HUES64 (cell line): ENCODE results near the gene EML3.
"Not testable (repeated sequence)": the region's sequence is repeated elsewhere in the genome, so short reads cannot be mapped to it uniquely, and the experiment has no call there.

Source experiments
- H3K27ac ChIP-seq: 2 replicates; pipeline ENCODE4 v1.7.0; 2013; ENCODE audit warnings: low read depth, low read length, inconsistent platforms
- H3K27me3 ChIP-seq: 2 replicates; pipeline ENCODE4 v1.6.1; 2013; ENCODE audit warnings: mild to moderate bottlenecking, low read length; ENCODE audit not compliant: insufficient read depth
- H3K36me3 ChIP-seq: 2 replicates; pipeline ENCODE4 v1.6.1; 2013; ENCODE audit warnings: mild to moderate bottlenecking, low read length; ENCODE audit not compliant: insufficient read depth
- H3K4me1 ChIP-seq: 2 replicates; pipeline ENCODE4 v1.6.1; 2013; ENCODE audit warnings: mild to moderate bottlenecking, low read length, moderate library complexity; ENCODE audit not compliant: insufficient read depth
- H3K4me3 ChIP-seq: 2 replicates; pipeline ENCODE4 v1.5.1; 2013; ENCODE audit warnings: mild to moderate bottlenecking, low read length, moderate library complexity
- H3K9ac ChIP-seq: 2 replicates; pipeline ENCODE4 v1.6.1; 2013; ENCODE audit warnings: mild to moderate bottlenecking, low read depth, low read length
- H3K9me3 ChIP-seq: 2 replicates; pipeline ENCODE4 v1.6.1; 2013; ENCODE audit warnings: low read depth, low read length; ENCODE audit not compliant: insufficient read depth
- WGBS: fragments of 150-250, 120-280 bp; methylation state at CpG from one replicate; pipeline ENCODE4 v1.1.7; 2013; ENCODE audit warnings: missing lambda C conversion rate; 5-methylcytosine and 5-hydroxymethylcytosine counted together

The EML3 gene

DNA sequence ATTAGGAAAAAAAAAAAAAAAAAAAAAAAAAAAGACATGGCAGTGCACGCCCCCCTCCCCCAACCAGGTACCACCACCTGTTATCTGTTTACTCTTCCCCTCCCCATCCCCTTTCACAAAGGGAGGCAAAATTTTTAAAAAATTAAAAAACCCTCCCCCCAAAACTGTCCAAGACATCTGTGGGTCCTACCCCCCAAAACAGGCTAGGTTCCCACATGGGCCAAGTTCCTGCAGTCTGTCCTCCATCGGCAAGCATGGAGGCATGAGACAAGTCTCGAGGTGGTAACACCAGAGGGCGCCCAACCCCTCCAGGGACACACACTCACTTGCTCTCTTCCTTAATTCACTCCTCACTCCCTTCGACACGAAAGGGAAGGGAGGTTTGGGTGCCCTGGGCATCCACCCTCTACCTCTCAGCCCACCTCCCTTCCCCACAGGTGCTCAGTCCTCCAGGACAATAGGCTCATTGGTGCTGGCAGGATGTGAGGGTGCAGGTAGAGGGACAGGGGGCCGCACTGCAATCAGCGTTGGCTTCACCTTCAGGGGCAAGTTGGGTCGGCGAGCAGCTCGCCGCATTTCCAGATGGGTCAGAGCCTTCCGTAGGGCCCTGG lies 19.0 kb downstream of the EML3 start:
- Histone ChIP-seq H3K36me3 (peaks cover 59% of the 10 kb centered on the region), H3K9me3 (no peaks in the 10 kb centered on the region), H3K9ac (no peak overlapping the region), H3K4me3 (no peak overlapping the region), H3K27ac (no peak overlapping the region; the same call in 1 of the 2 replicates), H3K4me1 (peaks cover 11% of the 10 kb centered on the region), H3K27me3 (no peaks in the 10 kb centered on the region)
- 72% methylated on average over 13 of the region's 13 CpGs for WGBS

DNA sequence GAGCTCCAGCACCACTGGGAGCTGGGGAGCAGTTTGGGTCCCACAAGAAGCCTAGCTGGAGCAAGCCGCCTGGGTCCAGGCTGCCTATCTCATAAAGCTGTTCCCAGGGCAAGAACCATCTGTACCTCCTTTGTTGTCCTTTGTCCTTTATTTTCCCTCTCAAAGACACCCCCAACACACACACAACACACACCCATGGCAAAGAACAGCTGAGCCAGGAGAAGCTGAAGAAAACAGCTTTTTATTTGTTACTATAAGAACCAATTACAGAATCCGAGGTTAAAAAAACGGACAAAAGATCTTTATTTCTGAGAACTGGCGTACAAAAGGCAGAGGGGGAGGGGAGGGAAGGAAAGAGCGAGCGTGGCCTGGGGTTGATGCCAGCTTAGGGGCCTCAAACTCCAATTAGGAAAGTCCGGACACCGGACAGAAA lies 19.6 kb downstream of the EML3 start:
- H3K27me3 ChIP-seq = no peaks in the 10 kb centered on the region
- H3K9ac ChIP-seq = no peak overlapping the region
- peaks cover 59% of the 10 kb centered on the region for H3K36me3 ChIP-seq
- no peak overlapping the region for H3K27ac ChIP-seq
- H3K9me3 ChIP-seq = no peaks in the 10 kb centered on the region
- H3K4me1 ChIP-seq = peaks cover 10% of the 10 kb centered on the region; the same call in 1 of the 2 replicates
- H3K4me3 ChIP-seq = no peak overlapping the region
- 93% methylated on average over 6 of the region's 8 CpGs for WGBS

DNA sequence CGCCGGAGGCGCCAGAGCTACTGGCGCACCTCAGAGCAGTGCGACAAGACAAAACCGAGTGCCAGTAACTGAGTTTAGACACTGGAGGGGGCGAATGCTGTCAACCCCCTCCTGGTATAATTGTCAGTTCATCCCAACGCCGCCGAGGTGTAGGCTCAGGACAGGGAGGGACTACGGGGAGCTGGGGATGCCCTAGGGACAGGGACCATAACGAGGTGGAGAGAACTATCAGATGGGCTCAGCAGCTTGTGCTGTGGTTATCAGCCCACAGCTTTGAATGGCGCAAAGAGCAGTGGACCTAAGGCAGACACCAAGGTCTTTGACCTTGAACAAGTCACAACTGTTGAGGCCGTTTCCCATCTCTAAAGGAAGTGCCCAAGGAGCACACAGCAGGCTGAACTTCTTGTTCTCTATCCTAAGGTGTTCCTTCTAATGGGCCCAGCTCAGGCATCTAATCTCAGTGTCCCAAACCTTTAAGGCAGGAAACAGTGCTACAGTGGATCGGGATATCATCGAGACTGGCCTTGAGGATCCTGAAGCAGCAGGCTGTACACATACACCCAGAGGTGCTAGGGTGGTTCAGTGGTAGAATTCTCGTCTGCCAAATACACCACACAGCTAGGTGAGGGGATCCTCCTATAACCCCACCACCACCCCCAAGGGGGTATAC lies 20.3 kb downstream of the EML3 start:
- 28% methylated on average over 16 of the region's 17 CpGs for WGBS
- H3K4me1 ChIP-seq = peaks cover 10% of the 10 kb centered on the region; the same call in 1 of the 2 replicates
- peak overlapping the region; percentile 81 for H3K9ac ChIP-seq
- H3K27me3 ChIP-seq = no peaks in the 10 kb centered on the region
- peaks cover 59% of the 10 kb centered on the region for H3K36me3 ChIP-seq
- H3K9me3 ChIP-seq = no peaks in the 10 kb centered on the region
- H3K27ac ChIP-seq = peak overlapping the region; percentile 82
- H3K4me3 ChIP-seq = peak overlapping the region; percentile 76

DNA sequence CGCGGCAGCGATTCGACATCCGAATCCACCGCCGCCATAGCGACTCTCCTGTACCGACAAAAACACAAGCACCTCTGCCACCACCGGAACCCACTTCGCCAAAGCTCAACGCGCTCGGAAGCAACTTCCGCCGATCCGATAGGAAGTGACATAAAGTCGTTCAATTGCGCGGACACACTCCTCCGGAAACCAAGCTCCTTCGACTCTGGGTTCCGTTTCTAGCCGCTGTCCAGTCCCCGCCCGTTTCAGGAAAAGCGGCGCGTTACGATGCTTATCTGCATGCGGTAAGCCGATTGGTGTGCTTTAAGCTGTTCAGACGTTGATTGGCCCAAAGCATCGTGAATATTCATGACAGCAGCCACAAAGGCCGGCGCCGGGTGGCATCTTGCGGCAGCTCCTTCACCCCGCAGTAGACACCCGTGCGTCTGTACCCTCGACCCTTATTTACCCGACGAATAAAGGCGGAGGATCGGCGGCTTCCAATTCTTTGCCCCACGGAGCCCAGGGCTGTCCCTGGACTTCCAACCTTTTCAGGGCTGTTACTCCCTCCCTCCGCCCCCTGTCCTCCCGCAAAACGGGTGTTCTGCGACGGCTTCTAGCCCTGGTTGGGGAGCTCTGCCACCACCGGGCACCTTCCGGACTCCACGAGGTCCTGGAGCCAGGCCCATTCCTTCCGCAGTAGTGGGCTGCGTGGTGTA lies 21.0 kb downstream of the EML3 start, which contains the start of gene TUT1:
Gene TUT1, minus strand, starts transcription at position 76 of the 698 bp plus-strand sequence. Its CDS starts 38 bp downstream, at position 38.
- peak within 1 kb of the TSS; percentile 82 for H3K27ac ChIP-seq
- H3K36me3 ChIP-seq = peaks cover 56% of the 10 kb centered on the region
- peak within 1 kb of the TSS; percentile 76 for H3K4me3 ChIP-seq
- no peaks in the 10 kb centered on the region for H3K9me3 ChIP-seq
- under 1% methylated on average over 58 of the region's 58 CpGs for WGBS
- no peaks in the 10 kb centered on the region for H3K27me3 ChIP-seq
- peak within 1 kb of the TSS; percentile 84 for H3K9ac ChIP-seq
- peaks cover 10% of the 10 kb centered on the region; the same call in 1 of the 2 replicates for H3K4me1 ChIP-seq

DNA sequence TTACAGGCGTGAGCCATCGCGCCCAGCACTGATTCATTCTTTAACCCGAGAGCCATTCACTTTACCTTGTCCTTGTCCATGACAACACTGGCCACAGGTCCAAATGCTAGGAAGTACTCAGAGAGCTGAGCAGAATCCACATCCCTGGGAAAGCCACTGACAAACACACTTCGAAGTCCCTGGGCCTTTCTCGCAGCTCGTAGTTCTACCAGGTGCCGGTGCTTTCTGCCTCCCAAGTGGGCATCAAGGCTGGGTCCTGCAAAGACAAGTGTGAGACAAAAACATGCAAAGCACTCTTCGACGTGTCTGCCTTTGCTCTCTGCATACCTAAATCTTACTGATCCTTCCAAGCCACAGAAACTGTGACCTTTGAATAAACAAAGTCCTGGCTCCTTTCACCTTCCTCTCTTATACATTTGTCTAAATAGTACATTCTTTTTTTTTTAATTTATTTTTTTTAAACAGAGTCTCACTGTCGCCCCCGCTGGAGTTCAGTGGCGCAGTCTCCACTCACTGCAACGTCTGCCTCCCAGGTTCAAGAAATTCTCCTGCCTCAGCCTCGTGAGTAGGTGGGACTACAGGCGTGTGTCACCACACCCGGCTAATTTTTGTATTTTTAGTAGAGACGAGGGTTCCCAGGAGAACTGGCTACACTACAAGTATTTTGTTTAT lies 23.5 kb downstream of the EML3 start:
- H3K27ac ChIP-seq = no peak overlapping the region
- H3K9me3 ChIP-seq = no peaks in the 10 kb centered on the region
- no peak overlapping the region for H3K9ac ChIP-seq
- H3K36me3 ChIP-seq = peaks cover 44% of the 10 kb centered on the region
- H3K4me3 ChIP-seq = 0 out of 2 replicates have a peak overlapping the region, but pooled peaks have one; percentile 4
- WGBS = 79% methylated on average over 18 of the region's 18 CpGs
- peaks cover 10% of the 10 kb centered on the region; the same call in 1 of the 2 replicates for H3K4me1 ChIP-seq
- H3K27me3 ChIP-seq = no peaks in the 10 kb centered on the region

DNA sequence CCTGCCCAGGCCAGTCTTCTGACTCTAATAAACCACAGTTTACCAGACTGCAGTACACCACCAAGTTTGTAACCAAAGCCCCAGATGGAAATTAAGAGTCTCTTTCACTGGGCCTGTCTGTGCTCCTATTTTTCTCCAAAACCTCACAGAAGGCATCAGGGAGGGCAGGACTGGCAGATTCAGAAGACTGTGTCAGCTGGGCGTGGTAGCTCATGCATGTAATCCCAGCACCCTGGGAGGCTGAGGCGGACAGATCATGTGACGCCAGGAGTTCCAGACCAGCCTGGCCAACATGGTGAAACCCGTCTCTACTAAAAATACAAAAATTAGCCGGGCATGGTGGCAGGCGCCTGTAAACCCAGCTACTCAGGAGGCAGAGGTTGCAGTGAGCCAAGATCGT lies 27.2 kb downstream of the EML3 start:
- not testable (repeated sequence) for H3K27ac ChIP-seq

DNA sequence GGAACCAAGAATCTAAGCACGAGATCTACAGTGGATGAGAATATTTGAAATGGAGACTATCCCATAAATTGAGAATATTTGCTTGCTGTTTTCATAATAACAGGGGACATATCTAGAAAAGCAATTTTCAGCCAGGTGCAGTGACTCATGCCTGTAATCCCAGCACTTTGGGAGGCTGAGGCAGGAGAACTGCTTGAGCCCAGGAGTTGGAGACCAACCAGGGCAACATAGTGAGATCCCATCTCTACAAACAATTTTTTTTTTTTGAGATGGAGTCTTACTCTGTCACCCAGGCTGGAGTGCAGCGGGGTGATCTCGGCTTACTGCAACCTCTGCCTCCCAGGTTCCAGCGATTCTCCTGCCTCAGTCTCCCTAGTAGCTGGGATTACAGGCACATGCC lies 30.8 kb downstream of the EML3 start:
- not testable (repeated sequence) for H3K9ac ChIP-seq, H3K27me3 ChIP-seq, H3K4me3 ChIP-seq, H3K27ac ChIP-seq, H3K9me3 ChIP-seq, H3K4me1 ChIP-seq
- 97% methylated on average over 4 of the region's 4 CpGs for WGBS
- H3K36me3 ChIP-seq = peaks cover 65% of the 10 kb centered on the region

More for the DNA sequence above, 27.2 kb downstream of the EML3 start:
- H3K27me3 ChIP-seq, H3K4me1 ChIP-seq, H3K4me3 ChIP-seq, H3K9me3 ChIP-seq, H3K9ac ChIP-seq: not testable (repeated sequence)
- WGBS = 95% methylated on average over 7 of the region's 7 CpGs
- H3K36me3 ChIP-seq = peaks cover 59% of the 10 kb centered on the region

DNA sequence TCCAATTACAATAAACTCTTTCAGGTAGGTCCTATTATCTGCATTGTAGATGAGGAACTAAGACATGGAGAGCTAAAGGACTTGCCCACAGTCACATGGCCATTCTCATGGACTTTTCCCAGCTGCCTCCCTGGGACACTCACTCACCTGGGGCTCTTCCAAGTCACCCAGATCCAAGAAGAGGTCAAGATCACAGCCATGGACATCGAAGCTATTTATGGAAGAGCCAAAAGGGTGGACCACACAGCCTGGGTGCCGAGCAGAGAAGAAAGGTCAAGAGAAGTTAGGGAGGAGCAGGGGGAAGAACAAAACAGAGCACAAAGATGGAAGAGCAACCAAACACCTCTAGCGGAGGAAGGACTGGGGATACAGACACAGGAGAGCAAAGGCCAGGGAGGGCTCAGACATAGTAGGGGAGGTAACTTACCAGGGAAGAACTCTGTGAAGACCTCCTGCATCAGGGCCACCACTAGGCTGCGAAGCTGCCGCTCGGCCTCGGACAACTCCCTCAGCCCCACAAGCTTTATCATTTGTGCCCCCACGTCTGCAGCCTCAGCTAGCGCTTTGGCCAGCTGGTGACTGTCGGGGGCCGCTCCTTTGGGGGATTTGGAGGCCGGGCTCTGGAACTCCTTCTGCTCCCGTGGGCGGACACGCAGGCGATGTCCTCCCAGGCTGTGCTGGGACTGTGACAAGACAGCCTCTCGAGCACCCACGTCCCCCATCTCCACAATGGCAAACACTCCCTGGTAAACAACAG lies 31.4 kb downstream of the EML3 start:
- H3K9ac ChIP-seq = no peak overlapping the region
- H3K27ac ChIP-seq = no peak overlapping the region
- no peak overlapping the region for H3K4me3 ChIP-seq
- H3K4me1 ChIP-seq = no peaks in the 10 kb centered on the region
- WGBS = 95% methylated on average over 18 of the region's 18 CpGs
- H3K27me3 ChIP-seq = no peaks in the 10 kb centered on the region
- peaks cover 68% of the 10 kb centered on the region for H3K36me3 ChIP-seq
- H3K9me3 ChIP-seq = no peaks in the 10 kb centered on the region

DNA sequence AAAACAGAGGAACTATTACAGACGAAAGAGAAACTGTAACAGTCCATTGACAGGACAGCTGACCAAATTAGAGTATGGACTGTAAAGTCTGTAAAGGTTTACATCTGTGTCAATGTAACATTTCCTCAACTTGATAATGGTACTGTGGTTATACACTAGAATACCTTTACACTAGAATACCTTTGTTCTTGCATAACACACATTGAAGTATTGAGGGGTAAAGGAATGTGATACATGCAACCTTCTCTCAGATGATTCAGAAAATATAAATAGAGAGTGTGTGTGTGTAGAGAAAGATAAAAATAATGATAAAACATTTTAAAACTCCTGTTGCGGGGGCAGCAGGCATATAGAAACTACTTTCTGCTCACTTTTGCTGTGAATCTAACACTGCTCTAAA lies 33.3 kb downstream of the EML3 start:
- Histone ChIP-seq H3K27ac (no peak overlapping the region), H3K27me3 (no peaks in the 10 kb centered on the region), H3K4me1 (peaks cover 9% of the 10 kb centered on the region; the same call in 1 of the 2 replicates), H3K9me3 (no peaks in the 10 kb centered on the region), H3K36me3 (peaks cover 65% of the 10 kb centered on the region), H3K9ac (no peak overlapping the region), H3K4me3 (no peak overlapping the region)
- WGBS = 95% methylated on average over 2 of the region's 2 CpGs

DNA sequence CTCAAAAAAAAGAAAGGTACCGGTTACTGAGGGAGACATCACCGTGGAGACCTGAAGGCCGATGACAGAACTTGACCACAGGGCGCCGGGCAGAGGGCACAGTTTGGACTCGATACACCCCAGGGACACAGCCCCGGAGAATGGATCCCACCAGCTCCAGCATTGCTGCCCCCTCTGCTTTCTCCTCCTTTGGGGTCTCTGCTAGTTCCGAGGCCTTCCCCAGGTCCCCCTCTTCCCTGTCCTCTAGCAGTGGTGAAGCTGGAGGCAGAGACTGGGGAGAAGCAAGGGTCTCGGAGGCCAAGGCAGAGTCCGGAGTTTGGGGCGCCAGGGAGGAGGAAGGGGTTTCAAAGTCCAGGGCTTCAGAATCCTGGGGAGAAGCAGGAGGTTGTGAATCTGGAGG lies 34.0 kb downstream of the EML3 start:
- Histone ChIP-seq H3K9ac (no peak overlapping the region), H3K9me3 (no peaks in the 10 kb centered on the region), H3K36me3 (peaks cover 58% of the 10 kb centered on the region), H3K4me3 (no peak overlapping the region), H3K4me1 (peaks cover 9% of the 10 kb centered on the region; the same call in 1 of the 2 replicates), H3K27ac (no peak overlapping the region), H3K27me3 (no peaks in the 10 kb centered on the region)
- WGBS = 97% methylated on average over 11 of the region's 11 CpGs
